OCI-LY3 (cell line): ENCODE data around the gene MOV10.

ENCODE experiments used
- CTCF ChIP-seq: fragments of 200-600, 300-600 bp; sonication (generic); IDR thresholded peaks from 2 replicates; pipeline ENCODE4 v1.5.1; 2014; ENCODE audit warnings: antibody characterized with exemption, low read length, low read depth
- EZH2phosphoT487 ChIP-seq: fragments of 200-600 bp; shearing (Covaris generic); IDR thresholded peaks from 2 replicates; pipeline ENCODE4 v1.6.1; 2018; ENCODE audit warnings: antibody characterized with exemption, mixed run types, low read depth

- TF ChIP-seq EZH2phosphoT487, result no peak
- TF ChIP-seq CTCF, result no peak
Measured at GRCh38 chr1:112693821-112694220, 19.4 kb downstream of the MOV10 start.
